Measurements from ENCODE around the gene PRKN.
A peak's percentile ranks its signal among the peaks of the same experiment; 100 is the strongest.

Gene PRKN

GRCh38 chr6:161749576-161749975, 978.0 kb downstream of the PRKN start:
- TF ChIP-seq CTCF (conservative IDR thresholded peaks at IDR 0.05): no peak
- H3K27ac ChIP-seq: no peak overlapping the region

- H3K27ac ChIP-seq: no peak overlapping the region
- peak; percentile 72 for TF ChIP-seq CTCF (conservative IDR thresholded peaks at IDR 0.05)
These were observed 978.8 kb downstream of the PRKN start for GRCh38 chr6:161748535-161749416.

- no peak overlapping the region for H3K27ac ChIP-seq
- TF ChIP-seq CTCF (conservative IDR thresholded peaks at IDR 0.05): no peak
These were observed 980.1 kb downstream of the PRKN start for GRCh38 chr6:161747506-161747905.

GRCh38 chr6:161745594-161746141, 981.9 kb downstream of the PRKN start:
- TF ChIP-seq CTCF (conservative IDR thresholded peaks at IDR 0.05): no peak

GRCh38 chr6:161745128-161745527, 982.4 kb downstream of the PRKN start:
- no peak for TF ChIP-seq CTCF (conservative IDR thresholded peaks at IDR 0.05)
- no peak overlapping the region for H3K27ac ChIP-seq

More at GRCh38 chr6:161745594-161746141, 981.9 kb downstream of the PRKN start:
- no peak overlapping the region for H3K27ac ChIP-seq

GRCh38 chr6:161744211-161745067, 983.1 kb downstream of the PRKN start:
- no peak overlapping the region for H3K27ac ChIP-seq
- no peak for TF ChIP-seq CTCF (conservative IDR thresholded peaks at IDR 0.05)

Measured in VCaP (cell line).